ENCODE data around the gene ALOX5.

DNA sequence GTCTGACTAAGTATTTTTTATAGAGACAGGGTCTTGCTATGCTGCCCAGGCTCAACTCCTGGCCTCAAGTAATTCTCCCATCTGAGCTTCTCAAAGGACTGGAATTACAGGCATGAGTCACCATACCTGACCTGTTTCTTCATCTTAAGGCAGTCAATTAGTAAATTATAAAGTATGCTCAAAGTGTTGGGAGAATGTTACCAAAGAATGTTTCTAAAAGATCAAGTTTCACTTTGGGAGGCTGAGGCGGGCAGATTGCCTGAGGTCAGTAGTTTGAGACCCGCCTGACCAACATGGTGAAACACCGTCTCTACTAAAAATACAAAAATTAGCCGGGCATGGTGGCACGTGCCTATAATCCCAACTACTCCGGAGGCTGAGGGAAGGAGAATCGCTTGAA, 117.0 kb downstream of the ALOX5 start:
- TF ChIP-seq, protein P1, sequence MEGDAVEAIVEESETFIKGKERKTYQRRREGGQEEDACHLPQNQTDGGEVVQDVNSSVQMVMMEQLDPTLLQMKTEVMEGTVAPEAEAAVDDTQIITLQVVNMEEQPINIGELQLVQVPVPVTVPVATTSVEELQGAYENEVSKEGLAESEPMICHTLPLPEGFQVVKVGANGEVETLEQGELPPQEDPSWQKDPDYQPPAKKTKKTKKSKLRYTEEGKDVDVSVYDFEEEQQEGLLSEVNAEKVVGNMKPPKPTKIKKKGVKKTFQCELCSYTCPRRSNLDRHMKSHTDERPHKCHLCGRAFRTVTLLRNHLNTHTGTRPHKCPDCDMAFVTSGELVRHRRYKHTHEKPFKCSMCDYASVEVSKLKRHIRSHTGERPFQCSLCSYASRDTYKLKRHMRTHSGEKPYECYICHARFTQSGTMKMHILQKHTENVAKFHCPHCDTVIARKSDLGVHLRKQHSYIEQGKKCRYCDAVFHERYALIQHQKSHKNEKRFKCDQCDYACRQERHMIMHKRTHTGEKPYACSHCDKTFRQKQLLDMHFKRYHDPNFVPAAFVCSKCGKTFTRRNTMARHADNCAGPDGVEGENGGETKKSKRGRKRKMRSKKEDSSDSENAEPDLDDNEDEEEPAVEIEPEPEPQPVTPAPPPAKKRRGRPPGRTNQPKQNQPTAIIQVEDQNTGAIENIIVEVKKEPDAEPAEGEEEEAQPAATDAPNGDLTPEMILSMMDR (IDR thresholded peaks at IDR 0.05) = no peak
- TF ChIP-seq POLR2AphosphoS5 (IDR thresholded peaks at IDR 0.05) (no peak), EP300 (IDR thresholded peaks at IDR 0.05) (no peak)
